PC-3 (cell line): ENCODE results near the gene C12orf57. TPM values are rescaled to one million over a fixed set of nuclear protein-coding genes. Genes with fewer than 3 reads are reported as not detected.

ENCODE experiments used
- ATAC-seq: fragments of 200-7000 bp; cut with Tn5 transposase; 2 replicates; pipeline ENCODE4 v1.9.1; 2020; ENCODE audit warnings: mild to moderate bottlenecking, moderate library complexity
- BruUV-seq: library from RNA; stranded (reverse); fragments of 400-500 nt; replicated peaks from 2 replicates; lab custom pipeline; 2021; lab: Mats Ljungman, UMichigan
- CTCF ChIA-PET: fragments of 300-600 bp; sonication (Branson Sonifier 250); formaldehyde crosslinking; loops from one replicate; lab custom pipeline; 2022; ENCODE audit warnings: antibody characterized with exemption; lab: Charles Lee
- POLR2A ChIA-PET: fragments of 300-600 bp; sonication (Branson Sonifier 250); formaldehyde crosslinking; loops from one replicate; lab custom pipeline; 2022; ENCODE audit warnings: antibody characterized with exemption; ENCODE audit not compliant: unreplicated experiment; lab: Charles Lee
- DNase-seq: peaks from one replicate; pipeline ENCODE4 v3.0.0-alpha.2; 2015
- H2AFZ ChIP-seq: fragments of 300-600 bp; sonication (generic); 2 replicates; pipeline ENCODE4 v1.6.0; 2016; ENCODE audit warnings: antibody characterized with exemption, low read length
- H3F3A ChIP-seq: fragments of 300-600 bp; sonication (generic); one replicate; pipeline ENCODE4 v1.6.0; 2017; ENCODE audit warnings: antibody characterized with exemption, low read length, control low read depth, mild to moderate bottlenecking; ENCODE audit not compliant: unreplicated experiment
- H3K27ac ChIP-seq: fragments of 300-600 bp; sonication (generic); 2 replicates; pipeline ENCODE4 v1.5.1; 2016; ENCODE audit warnings: mild to moderate bottlenecking, low read length
- H3K27me3 ChIP-seq: fragments of 300-600 bp; sonication (generic); 2 replicates; pipeline ENCODE4 v1.6.1; 2016; ENCODE audit warnings: low read length, mixed read lengths
- H3K36me3 ChIP-seq: fragments of 300-600 bp; sonication (generic); 2 replicates; pipeline ENCODE4 v1.6.1; 2016; ENCODE audit warnings: low read depth, mixed run types, low read length, mixed read lengths
- H3K4me1 ChIP-seq: fragments of 300-600 bp; sonication (generic); 2 replicates; pipeline ENCODE4 v1.5.1; 2016; ENCODE audit warnings: low read length; ENCODE audit not compliant: insufficient read depth
- H3K4me2 ChIP-seq: fragments of 300-600 bp; sonication (generic); 2 replicates; pipeline ENCODE4 v1.6.0; 2016; ENCODE audit warnings: low read length
- H3K4me3 ChIP-seq: fragments of 300-600 bp; sonication (generic); 2 replicates; pipeline ENCODE4 v1.5.1; 2016; ENCODE audit warnings: mild to moderate bottlenecking, low read length, mixed read lengths
- H3K79me2 ChIP-seq: fragments of 300-600 bp; sonication (generic); 2 replicates; pipeline ENCODE4 v1.6.1; 2017; ENCODE audit warnings: low read length, mixed read lengths
- H3K9ac ChIP-seq: fragments of 300-600 bp; sonication (generic); 2 replicates; pipeline ENCODE4 v1.6.0; 2016; ENCODE audit warnings: mild to moderate bottlenecking, low read length
- H3K9me2 ChIP-seq: fragments of 300-600 bp; sonication (generic); replicated peaks from 2 replicates; pipeline ENCODE4 v1.6.1; 2016; ENCODE audit warnings: mixed run types, low read length, mixed read lengths
- H3K9me3 ChIP-seq: fragments of 300-600 bp; sonication (generic); 2 replicates; pipeline ENCODE4 v1.6.1; 2016; ENCODE audit warnings: low read length, mixed read lengths
- H4K20me1 ChIP-seq: fragments of 300-600 bp; sonication (generic); 2 replicates; pipeline ENCODE4 v1.6.1; 2016; ENCODE audit warnings: low read length, mixed read lengths
- EZH2 ChIP-seq: fragments of 300-600 bp; sonication (generic); IDR thresholded peaks from one replicate; pipeline ENCODE4 v1.6.1; 2017; ENCODE audit warnings: antibody characterized with exemption, mild to moderate bottlenecking, low read length; ENCODE audit not compliant: unreplicated experiment
- EZH2phosphoT487 ChIP-seq: fragments of 300-600 bp; sonication (generic); IDR thresholded peaks from 2 replicates; pipeline ENCODE4 v1.6.1; 2018; ENCODE audit warnings: mild to moderate bottlenecking, antibody characterized with exemption, low read length, borderline replicate concordance
- intact Hi-C: fragments of 100-400 bp; cut with micrococcal nuclease; formaldehyde crosslinking; loops from 2 replicates; pipeline ENCODE4 v1.9.0; 2023
- total RNA-seq: library from RNA; depleted of rRNA; stranded (reverse); fragments of >200 nt; gene quantifications from 2 replicates; pipeline ENCODE4 v1.2.3, GENCODE V29; 2014
- TF ChIP-seq, protein P1 (sequence below): fragments of 300-600 bp; sonication (generic); conservative IDR thresholded peaks from 2 replicates; pipeline ENCODE4 v1.5.1; 2017; ENCODE audit warnings: antibody characterized with exemption, low read depth, mild to moderate bottlenecking, low read length

C12orf57 gene
- total RNA-seq, 1 experiment from 2014 or later, result 125 TPM

DNA sequence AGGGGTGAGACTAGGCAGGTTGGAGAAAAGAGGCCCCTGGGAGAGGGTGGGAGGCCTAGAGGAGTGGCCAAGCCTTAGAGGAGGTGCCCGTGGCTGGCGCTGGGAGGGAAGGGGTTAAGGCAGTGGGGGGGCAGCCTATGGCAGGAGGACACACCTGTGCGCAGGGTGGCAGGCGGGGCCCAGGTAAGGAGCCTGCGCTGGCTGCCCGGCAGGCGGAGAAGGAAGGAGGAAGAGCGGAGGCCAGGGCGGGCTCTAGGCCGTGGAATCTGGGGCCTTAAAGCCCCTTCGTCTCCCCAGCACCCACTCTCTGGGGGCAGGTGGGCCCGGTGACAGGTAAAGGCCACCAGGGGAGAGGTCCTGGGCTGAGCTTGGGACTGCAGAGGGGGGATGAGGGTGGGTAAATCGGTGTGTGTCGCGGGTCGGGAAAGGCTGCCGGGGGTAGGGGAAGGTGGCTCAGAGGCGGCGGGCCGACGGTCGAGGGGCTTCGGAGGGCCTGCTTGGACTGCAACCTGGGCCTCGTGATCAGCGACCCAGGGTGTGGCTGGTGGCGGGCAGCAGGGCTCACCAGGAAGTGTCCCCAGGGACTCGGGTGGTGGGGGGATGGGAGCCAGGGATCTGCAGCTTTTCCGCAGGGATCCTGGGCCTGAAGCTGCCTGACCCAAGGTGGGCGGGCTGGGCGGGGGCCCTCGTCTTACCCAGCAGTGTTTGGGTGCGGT is 19.4 kb downstream of the C12orf57 start:
- DNase-seq (no peak), ATAC-seq (no peak)
- Histone ChIP-seq H3K9ac (no peak overlapping the region), H3K4me2 (no peak overlapping the region), H3K9me2 (no peaks in the 10 kb centered on the region), H3K4me1 (peaks cover 15% of the 10 kb centered on the region), H3K79me2 (peaks cover 5% of the 10 kb centered on the region), H3K9me3 (no peaks in the 10 kb centered on the region), H3K4me3 (no peak overlapping the region), H3K27me3 (no peaks in the 10 kb centered on the region), H3F3A (peaks cover 4% of the 10 kb centered on the region), H3K27ac (no peak overlapping the region), H3K36me3 (peaks cover 29% of the 10 kb centered on the region), H2AFZ (no peak overlapping the region), H4K20me1 (no peaks in the 10 kb centered on the region)
- TF ChIP-seq EZH2phosphoT487, result no peak
- TF ChIP-seq, protein P1, sequence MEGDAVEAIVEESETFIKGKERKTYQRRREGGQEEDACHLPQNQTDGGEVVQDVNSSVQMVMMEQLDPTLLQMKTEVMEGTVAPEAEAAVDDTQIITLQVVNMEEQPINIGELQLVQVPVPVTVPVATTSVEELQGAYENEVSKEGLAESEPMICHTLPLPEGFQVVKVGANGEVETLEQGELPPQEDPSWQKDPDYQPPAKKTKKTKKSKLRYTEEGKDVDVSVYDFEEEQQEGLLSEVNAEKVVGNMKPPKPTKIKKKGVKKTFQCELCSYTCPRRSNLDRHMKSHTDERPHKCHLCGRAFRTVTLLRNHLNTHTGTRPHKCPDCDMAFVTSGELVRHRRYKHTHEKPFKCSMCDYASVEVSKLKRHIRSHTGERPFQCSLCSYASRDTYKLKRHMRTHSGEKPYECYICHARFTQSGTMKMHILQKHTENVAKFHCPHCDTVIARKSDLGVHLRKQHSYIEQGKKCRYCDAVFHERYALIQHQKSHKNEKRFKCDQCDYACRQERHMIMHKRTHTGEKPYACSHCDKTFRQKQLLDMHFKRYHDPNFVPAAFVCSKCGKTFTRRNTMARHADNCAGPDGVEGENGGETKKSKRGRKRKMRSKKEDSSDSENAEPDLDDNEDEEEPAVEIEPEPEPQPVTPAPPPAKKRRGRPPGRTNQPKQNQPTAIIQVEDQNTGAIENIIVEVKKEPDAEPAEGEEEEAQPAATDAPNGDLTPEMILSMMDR, result no peak
- TF ChIP-seq EZH2, result no peak
- intact Hi-C loops, result no loop called here
- CTCF ChIA-PET, result no interaction called here
- BruUV-seq, result no TSS peak
- POLR2A ChIA-PET, result no interaction called here

DNA sequence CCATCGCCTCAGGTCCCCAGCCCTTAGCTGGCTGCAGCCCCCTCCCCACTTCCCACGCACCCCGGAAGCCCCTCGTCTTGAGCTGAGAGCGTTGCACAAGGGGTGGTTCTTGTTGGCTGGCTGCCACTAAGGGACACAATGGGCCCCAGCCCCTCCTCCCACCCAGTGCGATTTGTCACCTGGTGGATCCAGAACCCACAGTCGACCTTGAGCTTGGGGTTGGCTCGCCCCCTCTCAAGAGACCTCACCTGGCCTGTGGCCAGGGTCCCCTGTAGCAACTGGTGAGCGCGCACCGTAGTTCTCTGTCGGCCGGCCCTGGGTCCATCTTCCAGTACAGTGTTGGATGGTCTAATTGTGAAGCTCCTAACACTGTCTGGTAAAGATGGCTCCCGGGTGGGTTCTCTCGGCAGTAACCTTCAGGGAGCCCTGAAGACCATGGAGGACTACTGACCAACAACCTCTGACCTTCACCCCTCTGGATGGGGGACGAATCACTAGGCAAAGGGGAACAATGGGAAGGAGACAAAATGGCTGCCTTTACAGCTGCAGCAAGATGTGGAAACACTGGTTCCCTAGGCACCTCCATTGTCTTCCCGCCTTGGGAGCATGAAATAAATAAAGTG is 20.1 kb downstream of the C12orf57 start:
- Histone ChIP-seq H3K4me1 (peaks cover 22% of the 10 kb centered on the region), H3K9ac (no peak overlapping the region), H2AFZ (no peak overlapping the region), H3K27me3 (no peaks in the 10 kb centered on the region), H3K79me2 (peaks cover 13% of the 10 kb centered on the region), H3K4me2 (no peak overlapping the region), H3K9me3 (no peaks in the 10 kb centered on the region), H3F3A (peaks cover 4% of the 10 kb centered on the region), H3K9me2 (no peaks in the 10 kb centered on the region), H3K36me3 (peaks cover 36% of the 10 kb centered on the region), H3K4me3 (no peak overlapping the region), H4K20me1 (no peaks in the 10 kb centered on the region), H3K27ac (no peak overlapping the region)
- ATAC-seq, result no peak
- DNase-seq, result no peak
- intact Hi-C loops, result no loop called here
- no peak for TF ChIP-seq EZH2
- no peak for TF ChIP-seq EZH2phosphoT487
- TF ChIP-seq, protein P1, result no peak
- BruUV-seq, result no TSS peak
- ChIA-PET POLR2A (no interaction called here), CTCF (no interaction called here)

DNA sequence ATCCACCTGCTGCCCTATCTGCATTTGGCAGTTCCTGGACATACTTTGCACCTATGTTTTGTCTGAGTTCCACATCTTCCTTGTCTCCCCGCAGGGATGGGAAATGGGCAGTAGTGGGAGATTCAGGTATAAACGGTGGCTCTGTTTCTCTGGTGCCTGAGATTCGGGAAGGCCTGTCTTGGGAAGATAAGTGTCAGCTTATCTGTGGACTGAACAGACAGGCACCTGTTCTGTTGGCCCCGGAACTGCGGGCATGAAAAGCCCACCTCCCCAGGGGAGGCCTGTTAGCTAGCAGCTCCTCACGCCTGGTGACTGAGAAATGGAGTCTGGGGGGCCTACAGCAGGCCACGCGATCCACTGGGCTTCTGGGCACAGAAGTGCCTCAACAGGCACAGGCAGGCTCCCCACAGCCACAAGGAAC is 20.8 kb downstream of the C12orf57 start:
- TF ChIP-seq EZH2phosphoT487 (no peak), EZH2 (no peak)
- TF ChIP-seq, protein P1, result no peak
- ChIA-PET POLR2A (no interaction called here), CTCF (interaction anchor here (0.6 to 1.1 kb wide), 2 partner anchors 38 to 95 kb away, joined by 3 to 4 read pairs; no protein-coding TSS in a partner anchor)
- H3K9ac ChIP-seq, result no peak overlapping the region
- H3K36me3 ChIP-seq, result peaks cover 41% of the 10 kb centered on the region
- H3K4me3 ChIP-seq, result no peak overlapping the region
- no peaks in the 10 kb centered on the region for H3K9me3 ChIP-seq
- ATAC-seq (no peak), DNase-seq (no peak)
- H3K9me2 ChIP-seq, result no peaks in the 10 kb centered on the region
- intact Hi-C loops, result loop anchor here (1.0 kb wide), 2 partner anchors 20 to 40 kb away; partner anchors contain the start of gene C12orf57
- no peak overlapping the region for H2AFZ ChIP-seq
- peaks cover 20% of the 10 kb centered on the region for H3K79me2 ChIP-seq
- H3K27ac ChIP-seq, result no peak overlapping the region
- H3F3A ChIP-seq, result peaks cover 4% of the 10 kb centered on the region
- H3K4me1 ChIP-seq, result peaks cover 25% of the 10 kb centered on the region
- no peaks in the 10 kb centered on the region for H4K20me1 ChIP-seq
- no peak overlapping the region for H3K4me2 ChIP-seq
- no peaks in the 10 kb centered on the region for H3K27me3 ChIP-seq
- no TSS peak for BruUV-seq
